Stimulated activated CD8-positive, alpha-beta memory T cell treated with anti-CD3 and anti-CD28 coated beads, Interleukin-12 subunit alpha, Interleukin-12 subunit beta, amount 100 ng/mL, for 4 hours (primary cell): ENCODE data around the gene TAGLN3.

ENCODE experiments used
- DNase-seq: peaks from one replicate; pipeline ENCODE4 v3.0.0-alpha.2; 2020; ENCODE audit warnings: low read depth

TAGLN3 gene

DNA sequence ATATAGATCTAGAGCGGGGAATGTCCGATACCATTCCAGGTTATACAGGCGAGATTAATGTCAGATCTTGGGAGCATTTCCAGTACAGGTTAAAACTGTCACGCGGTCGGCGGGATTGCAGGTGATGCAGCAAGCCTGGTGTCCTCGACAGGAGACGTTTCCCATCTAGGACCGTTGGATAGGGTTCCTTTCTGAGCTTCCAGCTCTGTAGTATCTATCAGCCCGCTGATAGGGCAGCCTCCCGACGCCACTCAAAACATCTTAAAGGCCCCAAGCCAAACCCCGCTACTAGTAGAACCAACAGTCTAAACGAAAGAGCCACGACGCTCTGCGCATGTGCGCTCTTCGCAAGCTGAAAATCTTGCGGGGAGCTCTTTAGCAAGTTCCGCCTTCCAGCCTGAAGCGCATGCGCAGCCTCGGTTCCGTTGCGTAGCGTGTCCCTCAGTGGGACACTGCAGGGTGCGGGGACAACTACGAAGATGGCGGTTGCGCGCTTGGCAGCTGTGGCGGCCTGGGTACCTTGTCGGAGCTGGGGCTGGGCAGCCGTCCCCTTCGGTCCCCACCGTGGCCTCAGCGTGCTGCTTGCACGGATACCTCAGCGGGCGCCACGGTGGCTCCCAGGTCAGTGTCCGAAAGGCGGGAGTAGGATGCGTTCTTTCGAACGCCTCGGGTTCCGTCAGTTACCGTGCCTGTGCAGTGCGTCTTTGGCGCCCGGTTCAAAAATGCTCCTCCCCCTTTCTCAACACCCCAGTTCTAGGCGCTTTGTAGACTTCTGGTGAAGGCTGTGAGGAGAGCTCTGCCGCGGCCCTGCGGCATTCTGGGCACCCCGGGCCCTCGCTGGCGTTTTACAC is 19.9 kb upstream of the TAGLN3 start, which contains the start of gene ABHD10:
TSS of gene ABHD10 (plus strand) at position 444 of the 851 bp plus-strand sequence. CDS start at position 480, 36 bp downstream.
- DNase-seq, result peak; percentile 93

GRCh38 chr3:111979434-111980038 is 19.2 kb upstream of the TAGLN3 start:
- no peak for DNase-seq

GRCh38 chr3:111980716-111981456 is 17.8 kb upstream of the TAGLN3 start:
- DNase-seq, result no peak

GRCh38 chr3:111981457-111981763 is 17.3 kb upstream of the TAGLN3 start:
- DNase-seq, result no peak

- DNase-seq, result no peak
These were observed 14.0 kb upstream of the TAGLN3 start for GRCh38 chr3:111984636-111985298.

DNA sequence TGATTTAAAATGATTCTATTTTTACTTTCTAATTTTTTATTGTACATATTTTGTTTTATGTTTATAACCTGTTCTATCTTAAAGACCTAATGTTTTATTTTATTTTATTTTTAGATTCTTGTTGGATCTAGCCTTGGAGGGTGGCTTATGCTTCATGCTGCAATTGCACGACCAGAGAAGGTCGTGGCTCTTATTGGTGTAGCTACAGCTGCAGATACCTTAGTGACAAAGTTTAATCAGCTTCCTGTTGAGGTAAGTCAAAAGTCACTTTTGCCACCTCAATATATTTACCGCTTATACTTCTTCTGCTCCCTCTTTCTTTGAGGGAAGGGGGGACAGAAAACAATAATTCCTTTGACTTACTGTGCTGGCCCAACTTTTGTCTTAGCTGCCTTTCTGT is 11.9 kb upstream of the TAGLN3 start:
- DNase-seq, result no peak

GRCh38 chr3:111989061-111989678 is 9.6 kb upstream of the TAGLN3 start:
- no peak for DNase-seq

DNA sequence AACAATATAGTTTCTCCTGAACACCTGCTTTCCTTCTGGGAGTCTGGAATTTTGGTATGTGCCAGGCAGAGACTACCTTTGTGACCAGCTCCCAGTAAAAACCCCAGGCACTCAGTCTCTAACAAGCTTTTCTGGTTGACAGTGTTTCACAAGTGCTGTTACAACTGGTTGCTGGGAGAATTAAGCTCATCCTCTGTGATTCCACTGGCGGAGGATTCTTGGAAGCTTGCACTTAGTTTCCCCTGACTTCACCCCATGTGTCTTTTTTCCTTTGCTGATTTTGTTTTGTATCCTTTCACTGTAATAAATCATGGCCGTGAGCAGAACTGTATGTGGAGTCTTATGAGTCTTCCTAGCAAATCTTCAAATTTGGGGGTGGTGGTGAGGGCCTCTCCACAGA is 5.7 kb upstream of the TAGLN3 start:
- no peak for DNase-seq

GRCh38 chr3:111999484-112000324 is 982 bp downstream of the TAGLN3 start:
- DNase-seq, result no peak

DNA sequence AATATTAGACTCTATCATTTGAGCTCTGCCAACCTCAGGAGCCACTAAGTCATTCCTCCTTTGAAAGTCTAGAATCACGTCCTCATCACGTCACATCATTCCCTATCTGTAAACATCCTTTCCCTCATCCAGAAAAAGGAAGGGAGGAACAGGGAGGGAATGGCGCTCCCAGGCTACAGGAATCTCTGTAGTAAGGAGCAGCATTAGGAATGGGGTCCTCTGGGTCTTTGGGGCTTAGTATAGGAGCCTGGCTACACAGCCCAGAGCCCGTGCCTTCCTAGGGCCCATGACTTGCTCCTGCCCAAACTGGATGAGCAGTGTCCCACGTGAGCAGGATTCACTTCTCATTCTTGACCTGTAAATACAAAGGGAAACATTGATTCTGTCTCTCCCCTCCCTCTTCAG is 1.6 kb downstream of the TAGLN3 start:
- no peak for DNase-seq

DNA sequence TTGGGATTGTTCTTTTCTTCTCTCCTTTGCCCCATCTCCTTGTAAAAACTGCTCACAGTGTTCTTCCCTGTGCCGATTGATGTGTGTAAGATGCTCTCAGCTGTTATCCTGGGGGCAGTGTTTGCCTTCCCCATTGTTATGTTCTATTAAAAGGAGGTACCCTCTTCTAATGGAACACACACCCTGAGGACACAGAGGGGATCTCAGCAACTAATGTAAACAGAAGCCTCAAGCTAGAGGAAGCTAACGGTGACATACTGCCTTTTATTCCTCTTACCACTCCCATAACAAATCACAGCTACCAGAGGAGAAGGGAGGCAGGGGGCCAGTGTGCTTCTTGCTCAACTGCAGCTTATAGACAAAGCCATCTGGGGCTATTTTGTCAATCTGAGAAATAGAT is 2.2 kb downstream of the TAGLN3 start:
- no peak for DNase-seq

DNA sequence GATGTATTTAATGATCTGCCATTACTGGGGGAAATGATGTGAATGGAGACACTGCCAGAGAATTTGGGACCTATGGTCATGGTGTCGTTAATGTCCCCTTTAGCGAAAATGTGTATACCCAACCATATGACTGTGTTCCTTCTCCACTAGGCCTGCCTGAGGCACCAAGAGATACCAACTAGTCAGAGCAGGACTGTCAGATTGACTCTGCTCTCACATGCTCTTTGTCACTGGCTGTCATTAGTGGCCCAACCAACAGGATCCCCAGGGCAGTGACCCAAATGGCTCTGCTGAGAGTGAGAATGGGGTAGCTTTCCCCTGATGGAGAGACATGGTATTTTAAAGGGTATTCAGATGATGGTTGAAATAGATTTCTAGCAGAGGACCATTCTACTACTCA is 2.8 kb downstream of the TAGLN3 start:
- DNase-seq, result no peak

DNA sequence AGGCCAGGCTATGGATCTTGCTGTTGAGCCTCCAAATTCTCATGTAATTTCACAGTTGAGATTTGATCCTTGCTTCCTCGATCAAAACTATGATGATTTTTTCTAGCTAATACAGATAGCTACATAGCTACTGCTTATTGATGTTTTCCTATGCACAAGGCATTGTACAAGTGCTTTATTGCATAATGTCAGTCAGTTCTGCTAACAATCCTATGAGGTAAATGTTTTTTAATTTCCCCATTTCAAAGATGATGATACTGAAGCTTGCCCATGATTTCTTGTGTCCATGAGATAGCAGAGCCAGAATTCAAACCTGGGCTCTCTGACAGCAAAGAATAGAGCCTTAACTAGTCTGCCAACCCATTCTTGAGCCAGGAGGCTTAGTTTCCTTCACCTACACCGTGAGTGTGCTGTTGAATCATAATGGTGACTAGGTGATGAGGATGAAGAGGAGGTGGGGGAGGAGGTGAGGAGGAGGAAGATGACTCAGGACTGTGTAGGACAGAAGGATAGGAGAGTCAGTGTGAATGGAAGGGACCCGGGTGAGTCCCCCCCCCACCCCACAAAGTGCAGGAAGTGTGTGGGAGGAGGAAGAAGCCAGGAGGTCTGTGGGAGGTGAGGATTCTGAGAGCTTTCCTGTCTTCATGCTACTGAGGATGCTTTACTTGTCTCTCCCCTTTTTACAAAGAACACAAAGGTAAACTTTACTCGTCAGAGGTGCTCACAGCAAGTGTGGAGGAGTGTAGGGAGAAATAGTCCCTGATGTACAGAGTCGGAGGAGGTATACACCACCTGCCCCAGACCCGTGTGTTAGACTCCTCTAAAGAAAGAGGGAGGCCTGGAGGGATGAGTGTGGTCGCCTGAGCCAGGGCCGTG is 3.6 kb downstream of the TAGLN3 start:
- DNase-seq, result peak; percentile 57

DNA sequence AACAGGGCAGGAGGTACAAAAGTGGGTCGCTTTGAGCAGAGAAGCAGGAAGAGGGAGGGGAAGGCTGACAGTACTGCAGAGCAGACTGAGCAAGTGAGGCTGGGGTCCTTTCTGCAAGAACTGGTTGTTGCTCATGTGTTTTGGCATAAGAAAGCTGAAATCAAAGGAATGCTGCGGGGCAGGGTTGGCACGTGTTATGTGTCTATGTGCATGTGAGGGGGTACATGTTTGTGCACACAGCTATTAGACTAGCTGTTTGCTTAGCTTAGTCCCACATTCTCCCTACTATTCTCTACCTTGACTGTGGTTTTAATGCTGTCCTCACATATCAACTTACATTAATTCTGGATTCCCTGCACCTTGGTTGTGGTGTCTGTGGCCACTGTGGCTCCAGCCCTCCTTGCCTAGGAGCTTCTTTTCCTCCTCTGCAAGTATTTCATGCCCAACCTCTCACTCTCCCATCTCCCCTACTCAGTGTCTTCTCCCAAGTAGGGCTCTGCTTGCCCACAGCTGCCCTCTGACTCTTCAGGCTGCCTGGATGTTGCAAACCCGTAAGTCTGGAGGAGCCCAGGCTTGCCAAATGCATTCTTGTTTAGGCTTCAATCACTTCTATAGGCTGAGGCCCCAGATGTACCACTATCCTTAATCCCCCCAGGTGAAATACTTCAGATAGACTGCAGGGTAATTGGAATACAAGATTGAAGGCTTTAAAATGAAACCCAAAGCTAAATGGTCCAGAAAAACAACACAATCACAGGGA is 4.8 kb downstream of the TAGLN3 start:
- no peak for DNase-seq

DNA sequence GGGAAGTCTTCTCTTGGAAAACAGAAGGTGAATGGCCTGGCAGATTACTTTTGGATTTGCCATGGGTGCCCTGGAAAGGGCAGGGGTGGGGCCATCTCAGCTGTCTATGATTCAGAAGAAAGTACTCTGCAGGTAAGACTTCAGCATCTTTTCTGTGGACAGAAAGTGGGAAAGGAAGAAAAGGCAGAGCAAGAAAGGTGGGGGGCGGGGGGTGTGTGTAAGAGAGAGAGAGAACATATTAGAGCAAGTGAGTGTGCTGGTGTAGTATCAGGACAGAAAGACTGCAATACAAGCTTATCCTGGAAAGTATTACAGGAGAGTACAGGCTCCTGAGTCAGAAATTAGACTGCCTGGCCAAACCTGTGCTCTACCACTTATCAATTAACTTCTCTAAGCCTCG is 5.5 kb downstream of the TAGLN3 start:
- no peak for DNase-seq

DNA sequence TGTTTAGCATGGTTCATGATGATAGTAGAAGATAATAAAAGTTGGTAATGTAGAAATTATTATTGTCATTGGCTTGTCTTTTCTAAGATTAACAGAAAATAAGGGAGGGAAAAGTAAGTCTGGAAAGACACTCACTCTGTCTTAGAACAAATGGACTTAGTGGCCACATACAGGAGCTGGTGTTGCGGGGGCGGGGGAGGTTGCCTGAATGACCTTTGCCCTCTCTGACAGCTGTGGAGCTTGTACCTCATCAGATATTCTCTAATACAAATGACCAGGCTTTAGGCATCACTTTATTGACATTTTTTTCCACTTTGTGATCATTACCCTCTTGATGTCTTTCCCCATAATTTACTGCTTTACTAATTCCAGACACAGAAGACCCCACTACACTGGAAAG is 5.9 kb downstream of the TAGLN3 start:
- DNase-seq, result no peak

GRCh38 chr3:112005091-112005672 is 6.5 kb downstream of the TAGLN3 start:
- no peak for DNase-seq

DNA sequence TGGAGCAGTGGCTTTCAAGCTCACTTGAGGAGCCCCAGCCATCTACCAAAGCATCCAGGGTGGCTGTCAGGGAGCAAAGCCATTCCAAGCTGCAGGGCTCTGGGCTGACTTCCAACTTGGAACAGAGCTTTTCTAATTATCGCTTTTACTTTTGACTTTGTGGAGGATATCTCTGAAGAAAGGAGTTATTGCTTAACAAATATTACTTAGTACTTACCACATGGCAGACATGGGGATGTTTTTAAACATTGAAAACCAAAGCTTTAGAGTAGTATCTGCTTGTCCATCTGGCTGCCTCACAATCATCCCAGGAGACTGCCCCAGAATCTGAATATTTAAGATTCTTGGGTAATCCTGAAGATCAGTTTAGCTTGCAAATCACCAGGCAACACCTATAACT is 8.9 kb downstream of the TAGLN3 start:
- DNase-seq, result no peak

- no peak for DNase-seq
These were observed 10.9 kb downstream of the TAGLN3 start for GRCh38 chr3:112009670-112010069.
